Hepatocyte (in vitro differentiated cells): ENCODE data around the gene FYN. TPM values are rescaled to one million over a fixed set of nuclear protein-coding genes. Genes with fewer than 3 reads are reported as not detected.
A peak's percentile ranks its signal among the peaks of the same experiment; 100 is the strongest.

Experiments
- DNase-seq: peaks from one replicate; pipeline ENCODE4 v3.0.0-alpha.2; 2016; ENCODE audit warnings: low spot score
- H2AFZ ChIP-seq: fragments of 200-600 bp; sonication (generic); 2 replicates; pipeline ENCODE4 v1.6.0; 2016; ENCODE audit warnings: antibody characterized with exemption, mild to moderate bottlenecking
- H3K27ac ChIP-seq: fragments of 200-600 bp; sonication (generic); 2 replicates; pipeline ENCODE4 v1.5.1; 2016; ENCODE audit warnings: mild to moderate bottlenecking
- H3K27me3 ChIP-seq: fragments of 200-600 bp; sonication (generic); 2 replicates; pipeline ENCODE4 v1.6.1; 2016
- H3K36me3 ChIP-seq: fragments of 200-600 bp; sonication (generic); replicated peaks from 2 replicates; pipeline ENCODE4 v1.5.1; 2016; ENCODE audit warnings: low read depth; ENCODE audit not compliant: insufficient read depth
- H3K4me1 ChIP-seq: fragments of 200-600 bp; sonication (generic); 2 replicates; pipeline ENCODE4 v1.5.1; 2016; ENCODE audit warnings: mild to moderate bottlenecking, moderate library complexity; ENCODE audit not compliant: insufficient read depth
- H3K4me2 ChIP-seq: fragments of 200-600 bp; sonication (generic); 2 replicates; pipeline ENCODE4 v1.6.0; 2016
- H3K4me3 ChIP-seq: fragments of 200-600 bp; sonication (generic); 2 replicates; pipeline ENCODE4 v1.5.1; 2016; ENCODE audit warnings: mild to moderate bottlenecking
- H3K79me2 ChIP-seq: fragments of 200-600 bp; sonication (generic); 2 replicates; pipeline ENCODE4 v1.6.0; 2017; ENCODE audit warnings: mild to moderate bottlenecking
- H3K9me2 ChIP-seq: fragments of 200-600 bp; sonication (generic); replicated peaks from 2 replicates; pipeline ENCODE4 v1.6.0; 2017; ENCODE audit warnings: mild to moderate bottlenecking; ENCODE audit not compliant: insufficient read depth
- H3K9me3 ChIP-seq: fragments of 200-600 bp; sonication (generic); 2 replicates; pipeline ENCODE4 v1.5.1; 2016; ENCODE audit warnings: low read depth, mild to moderate bottlenecking
- H4K20me1 ChIP-seq: fragments of 200-600 bp; sonication (generic); 2 replicates; pipeline ENCODE4 v1.6.0; 2016; ENCODE audit warnings: mild to moderate bottlenecking; ENCODE audit not compliant: insufficient read depth, poor library complexity, severe bottlenecking
- CTCF ChIP-seq: fragments of 200-600 bp; sonication (generic); IDR thresholded peaks from 2 replicates; pipeline ENCODE4 v1.5.1; 2016; ENCODE audit warnings: antibody characterized with exemption, mild to moderate bottlenecking; ENCODE audit not compliant: poor library complexity
- EZH2 ChIP-seq: fragments of 200-600 bp; sonication (generic); IDR thresholded peaks from 2 replicates; pipeline ENCODE4 v1.6.1; 2016; ENCODE audit warnings: antibody characterized with exemption, mild to moderate bottlenecking, borderline replicate concordance
- EZH2phosphoT487 ChIP-seq: fragments of 200-600 bp; sonication (generic); IDR thresholded peaks from one replicate; pipeline ENCODE4 v1.6.1; 2018; ENCODE audit warnings: antibody characterized with exemption, mild to moderate bottlenecking, low read depth, moderate library complexity; ENCODE audit not compliant: unreplicated experiment, severe bottlenecking
- WGBS: methylation state at CpG from one replicate; pipeline ENCODE4 v1.1.6; 2016; ENCODE audit warnings: low lambda C conversion rate; ENCODE audit errors: missing lambda C conversion rate; 5-methylcytosine and 5-hydroxymethylcytosine counted together
- polyA plus RNA-seq: library from polyadenylated mRNA; unstranded; fragments of >200 nt; fragmentation: Nextera tagmentation; extraction: Ambion mirVana; gene quantifications from 2 replicates; pipeline ENCODE4 v1.2.1, GENCODE V29; 2016
- total RNA-seq: library from RNA; depleted of rRNA; stranded (reverse); fragments of >200 nt; gene quantifications from 2 replicates; pipeline ENCODE4 v1.2.3, GENCODE V29; 2014

Gene FYN
- total and polyA plus RNA-seq, 2 experiments from 2014 or later: 40.0 to 70.1 TPM

- Histone ChIP-seq H3K4me3 (no peak overlapping the region), H3K79me2 (no peaks in the 10 kb centered on the region), H3K36me3 (no peaks in the 10 kb centered on the region), H3K4me1 (no peaks in the 10 kb centered on the region), H3K9me3 (no peaks in the 10 kb centered on the region), H4K20me1 (no peaks in the 10 kb centered on the region), H3K27me3 (no peaks in the 10 kb centered on the region), H3K27ac (peak overlapping the region; percentile 13), H3K4me2 (no peak overlapping the region), H3K9me2 (no peaks in the 10 kb centered on the region), H2AFZ (no peak overlapping the region)
- no peak for DNase-seq
- 68% methylated on average over 8 of the region's 8 CpGs for WGBS
- TF ChIP-seq CTCF (no peak), EZH2 (no peak), EZH2phosphoT487 (no peak)
Observed at GRCh38 chr6:111646942-111647341, 226.3 kb downstream of the FYN start.

- Histone ChIP-seq H3K79me2 (no peaks in the 10 kb centered on the region), H3K4me1 (no peaks in the 10 kb centered on the region), H3K9me2 (no peaks in the 10 kb centered on the region), H3K9me3 (no peaks in the 10 kb centered on the region), H4K20me1 (no peaks in the 10 kb centered on the region), H3K4me2 (no peak overlapping the region), H3K27ac (no peak overlapping the region), H3K36me3 (no peaks in the 10 kb centered on the region), H2AFZ (no peak overlapping the region), H3K4me3 (no peak overlapping the region), H3K27me3 (no peaks in the 10 kb centered on the region)
- 80% methylated on average over 2 of the region's 2 CpGs for WGBS
- DNase-seq: no peak
- TF ChIP-seq EZH2phosphoT487: no peak
- TF ChIP-seq EZH2: no peak
- TF ChIP-seq CTCF: no peak
Observed at GRCh38 chr6:111646034-111646433, 227.2 kb downstream of the FYN start.

- no peaks in the 10 kb centered on the region for H3K9me3 ChIP-seq
- no peaks in the 10 kb centered on the region for H3K36me3 ChIP-seq
- H4K20me1 ChIP-seq: no peaks in the 10 kb centered on the region
- H3K4me3 ChIP-seq: no peak overlapping the region
- H2AFZ ChIP-seq: no peak overlapping the region
- H3K4me1 ChIP-seq: no peaks in the 10 kb centered on the region
- WGBS: 73% methylated on average over 4 of the region's 4 CpGs
- no peaks in the 10 kb centered on the region for H3K79me2 ChIP-seq
- no peak for DNase-seq
- H3K4me2 ChIP-seq: no peak overlapping the region
- H3K27ac ChIP-seq: no peak overlapping the region
- H3K27me3 ChIP-seq: no peaks in the 10 kb centered on the region
- no peak for TF ChIP-seq EZH2
- no peak for TF ChIP-seq EZH2phosphoT487
- no peak for TF ChIP-seq CTCF
- H3K9me2 ChIP-seq: no peaks in the 10 kb centered on the region
Observed at GRCh38 chr6:111644893-111645430, 228.3 kb downstream of the FYN start.
